Activated T-helper 9 cell treated with anti-CD3 and anti-CD28 coated beads, Interleukin-2, amount 50 U/mL, for 16 hours (primary cell): ENCODE results near the gene CNTROB.

Experiments used
- DNase-seq: peaks from one replicate; pipeline ENCODE4 v3.0.0-alpha.2; 2020; ENCODE audit warnings: low read depth

Gene CNTROB, protein sequence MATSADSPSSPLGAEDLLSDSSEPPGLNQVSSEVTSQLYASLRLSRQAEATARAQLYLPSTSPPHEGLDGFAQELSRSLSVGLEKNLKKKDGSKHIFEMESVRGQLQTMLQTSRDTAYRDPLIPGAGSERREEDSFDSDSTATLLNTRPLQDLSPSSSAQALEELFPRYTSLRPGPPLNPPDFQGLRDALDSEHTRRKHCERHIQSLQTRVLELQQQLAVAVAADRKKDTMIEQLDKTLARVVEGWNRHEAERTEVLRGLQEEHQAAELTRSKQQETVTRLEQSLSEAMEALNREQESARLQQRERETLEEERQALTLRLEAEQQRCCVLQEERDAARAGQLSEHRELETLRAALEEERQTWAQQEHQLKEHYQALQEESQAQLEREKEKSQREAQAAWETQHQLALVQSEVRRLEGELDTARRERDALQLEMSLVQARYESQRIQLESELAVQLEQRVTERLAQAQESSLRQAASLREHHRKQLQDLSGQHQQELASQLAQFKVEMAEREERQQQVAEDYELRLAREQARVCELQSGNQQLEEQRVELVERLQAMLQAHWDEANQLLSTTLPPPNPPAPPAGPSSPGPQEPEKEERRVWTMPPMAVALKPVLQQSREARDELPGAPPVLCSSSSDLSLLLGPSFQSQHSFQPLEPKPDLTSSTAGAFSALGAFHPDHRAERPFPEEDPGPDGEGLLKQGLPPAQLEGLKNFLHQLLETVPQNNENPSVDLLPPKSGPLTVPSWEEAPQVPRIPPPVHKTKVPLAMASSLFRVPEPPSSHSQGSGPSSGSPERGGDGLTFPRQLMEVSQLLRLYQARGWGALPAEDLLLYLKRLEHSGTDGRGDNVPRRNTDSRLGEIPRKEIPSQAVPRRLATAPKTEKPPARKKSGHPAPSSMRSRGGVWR

DNA sequence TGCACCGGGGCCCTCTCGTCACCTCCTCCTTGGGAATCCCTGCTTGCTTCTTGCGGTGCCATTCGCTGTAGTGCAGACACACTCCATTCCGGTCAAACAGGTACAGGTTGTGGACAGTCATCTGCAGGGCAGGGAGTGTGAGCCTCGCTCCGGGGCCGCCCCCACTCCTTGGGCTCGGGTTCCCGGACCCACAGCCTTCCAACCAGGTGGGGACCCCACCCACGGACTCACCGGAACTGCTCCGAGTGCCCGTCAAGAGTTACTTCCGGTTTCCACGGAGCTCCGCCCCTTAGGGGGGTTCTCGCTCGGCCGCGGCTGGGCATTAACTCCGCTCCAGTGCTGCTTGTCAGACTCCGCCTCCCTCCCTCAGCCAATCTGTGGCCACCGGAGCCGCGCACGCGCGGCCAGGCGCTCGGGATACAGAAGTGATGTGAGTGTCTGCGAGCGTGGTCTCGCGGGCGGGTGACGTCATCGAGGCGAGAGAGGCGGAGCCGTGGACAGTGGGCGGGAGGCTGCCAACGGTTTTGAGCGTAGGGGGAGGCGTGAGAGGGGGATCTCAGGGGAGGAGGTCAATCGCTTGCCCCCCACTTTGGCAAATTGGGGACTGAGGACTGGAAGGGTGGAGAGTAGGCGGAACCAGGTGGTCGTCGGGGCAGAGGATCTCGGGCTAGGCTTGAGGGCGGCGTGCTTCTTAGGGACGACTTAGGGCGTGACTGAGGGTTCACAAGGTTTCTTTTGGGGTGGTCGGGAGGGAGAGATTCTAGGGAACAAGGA is at the start of gene CNTROB, which contains the start of gene TRAPPC1:
TSS of gene CNTROB (plus strand) at position 498 of the 774 bp plus-strand sequence. CDS start 874 bp downstream, outside the sequence.
TSS of gene TRAPPC1 (minus strand) at position 238 of the 774 bp plus-strand sequence. CDS start at position 121, 117 bp downstream.
- peak; percentile 99 for DNase-seq

DNA sequence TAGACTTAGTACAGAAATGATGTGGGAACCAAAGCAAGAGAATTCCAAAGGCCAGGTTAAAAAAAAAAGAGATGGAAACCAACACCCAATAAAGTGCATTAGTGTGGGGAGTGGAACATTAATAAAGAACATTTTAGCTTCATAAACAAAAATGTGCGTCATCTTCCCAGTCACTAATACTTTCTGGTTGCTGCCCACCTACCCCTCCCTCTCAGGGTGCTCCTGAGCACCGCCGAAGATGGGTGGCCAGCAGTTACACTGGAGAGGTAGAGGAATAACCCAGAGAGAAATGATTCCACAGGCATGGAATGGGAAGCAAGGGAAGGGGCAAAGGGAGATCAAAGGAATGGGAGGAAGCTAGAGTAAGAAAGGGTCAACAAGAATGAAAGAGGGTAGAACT is 49.4 kb upstream of the CNTROB start:
- DNase-seq: no peak

DNA sequence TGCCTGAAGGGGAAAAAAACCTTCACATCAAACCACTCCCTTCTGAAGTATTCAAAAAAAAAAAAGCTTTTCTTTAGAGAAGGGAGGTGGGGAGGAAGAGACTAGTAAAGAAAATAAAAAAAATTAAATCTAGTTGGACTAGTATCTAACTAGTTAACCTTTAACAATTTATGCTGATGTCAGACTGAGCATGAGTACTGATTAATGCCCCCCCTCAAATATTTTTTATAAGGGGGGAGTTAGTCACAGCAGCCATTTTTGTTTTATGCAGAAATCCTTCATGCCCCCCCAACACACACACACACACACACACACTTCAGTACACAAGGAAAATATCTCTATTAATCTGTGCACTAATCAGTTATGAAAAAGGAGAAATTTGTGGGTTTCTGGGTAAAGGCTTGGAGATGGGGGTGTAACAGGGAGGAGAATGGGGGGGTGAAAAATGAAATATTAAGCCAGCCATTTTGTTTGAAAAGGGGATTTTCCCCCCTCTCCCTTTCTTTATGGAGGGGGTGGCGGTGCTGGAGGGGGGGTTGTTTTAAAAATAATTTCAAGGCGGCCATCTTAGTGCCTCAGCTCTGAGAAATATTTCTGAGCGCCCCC is 48.1 kb upstream of the CNTROB start:
- DNase-seq: no peak

DNA sequence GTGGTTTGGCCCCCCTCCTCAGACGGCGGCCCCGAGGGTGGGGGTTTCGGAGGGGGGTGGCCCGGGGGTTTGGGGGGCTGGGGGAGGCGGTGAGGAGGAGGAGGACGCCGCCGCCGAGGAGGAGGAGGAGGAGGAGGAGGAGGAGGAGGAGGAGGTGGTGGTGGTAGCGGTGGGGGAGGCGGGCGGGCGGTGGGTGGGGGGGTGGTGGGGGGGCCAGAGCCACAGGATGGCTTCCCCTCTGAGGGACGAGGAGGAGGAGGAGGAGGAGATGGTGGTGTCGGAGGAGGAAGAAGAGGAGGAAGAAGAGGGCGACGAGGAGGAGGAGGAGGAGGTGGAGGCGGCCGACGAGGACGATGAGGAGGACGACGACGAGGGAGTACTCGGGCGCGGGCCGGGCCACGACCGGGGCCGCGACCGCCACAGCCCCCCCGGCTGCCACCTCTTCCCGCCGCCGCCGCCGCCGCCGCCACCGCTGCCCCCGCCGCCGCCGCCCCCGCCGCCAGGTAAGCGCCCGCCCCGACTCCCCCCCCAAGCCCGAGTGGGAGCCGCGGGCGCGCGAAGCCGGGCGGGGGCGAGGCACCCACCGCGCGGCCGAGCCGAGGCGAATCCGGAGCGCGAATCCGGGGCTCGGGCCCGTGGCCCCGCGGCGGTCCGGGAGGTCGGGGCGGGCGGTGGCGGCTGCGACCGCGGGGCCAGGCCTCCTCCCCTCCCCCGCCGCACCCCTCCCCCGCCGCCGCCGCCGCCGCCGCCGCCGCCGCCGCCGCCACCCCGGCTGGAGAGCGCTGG is 47.2 kb upstream of the CNTROB start:
- DNase-seq: peak; percentile 34

DNA sequence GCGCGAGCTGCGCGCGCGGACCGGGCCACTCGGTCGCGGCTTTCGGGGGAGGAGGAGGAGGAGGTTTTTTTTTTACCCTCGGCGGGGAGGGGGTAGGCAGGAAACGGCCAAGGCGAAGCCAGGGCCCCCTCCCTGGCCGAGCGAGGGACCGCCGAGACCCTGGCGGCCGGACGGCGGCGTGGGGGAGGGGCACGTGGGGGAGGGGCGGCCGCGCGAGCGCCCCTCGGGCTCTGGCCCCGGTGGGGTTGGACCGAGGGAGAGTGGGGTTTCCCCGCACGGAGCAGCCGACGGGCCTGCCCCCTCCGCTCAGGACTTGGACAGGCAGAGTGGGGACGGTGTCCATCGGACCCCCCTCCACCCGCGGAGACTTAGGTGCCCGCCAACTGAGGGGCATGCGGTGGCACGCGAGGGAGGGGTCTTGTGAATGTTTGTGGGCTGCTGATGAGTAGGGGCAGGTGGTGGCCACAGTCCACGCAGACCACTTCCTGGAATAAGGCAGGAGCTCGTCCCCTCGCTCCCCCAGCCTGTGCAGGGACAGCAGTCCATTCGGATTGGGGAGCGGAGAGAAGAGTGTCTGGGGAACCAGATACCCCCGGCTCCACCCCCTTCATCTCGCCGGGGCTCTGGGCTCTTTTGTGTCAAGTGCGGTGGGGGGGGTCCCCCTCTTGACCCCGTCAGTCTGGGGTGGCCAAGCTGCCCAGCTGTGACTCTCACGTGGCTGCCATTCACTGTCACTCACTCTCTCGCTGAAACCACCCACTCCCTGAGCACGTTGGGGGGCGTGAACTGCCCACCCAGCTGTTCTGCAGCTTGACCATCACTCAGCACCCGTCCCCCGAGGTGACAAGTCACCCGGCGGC is 46.4 kb upstream of the CNTROB start:
- DNase-seq: peak; percentile 31

DNA sequence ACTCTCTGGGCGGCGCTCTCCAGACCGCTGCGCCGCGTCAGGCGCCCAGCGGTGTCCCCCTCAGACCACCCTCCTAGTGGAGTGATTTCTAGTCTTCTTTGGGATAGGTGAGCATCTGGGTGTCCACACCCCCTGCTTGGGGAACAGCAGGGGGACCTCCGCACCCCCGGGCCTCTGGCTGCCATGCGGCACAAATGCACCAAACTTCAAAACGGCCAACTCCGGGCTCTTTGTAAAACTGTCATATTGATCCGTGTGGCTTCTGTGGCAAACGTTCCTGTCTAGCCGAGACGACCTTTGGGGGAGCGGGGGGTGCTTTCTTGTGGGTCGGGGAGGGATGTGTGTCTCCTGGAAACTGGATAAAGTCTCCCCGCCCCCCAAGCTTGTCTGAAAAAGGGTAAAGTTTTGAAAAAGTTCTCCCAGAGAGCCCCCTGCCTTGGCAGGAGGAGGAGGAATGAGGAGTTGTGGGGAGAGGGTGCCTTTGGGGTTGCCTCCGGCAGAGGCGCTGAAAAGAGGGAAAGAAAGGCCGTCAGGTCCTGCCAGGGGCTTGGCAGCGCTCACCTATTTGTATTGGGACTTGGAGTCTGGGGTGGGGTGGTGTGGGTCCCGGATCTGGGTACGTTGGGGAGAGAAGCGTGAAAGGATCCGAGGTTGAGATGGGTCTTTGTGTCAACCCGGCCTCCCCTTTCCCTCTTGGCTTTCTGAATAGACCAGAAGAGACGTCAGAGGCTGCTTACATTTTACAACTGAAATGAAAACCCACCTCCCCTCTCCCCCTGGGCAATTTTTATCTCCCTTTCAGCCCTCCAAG is 45.6 kb upstream of the CNTROB start:
- peak; percentile 37 for DNase-seq

DNA sequence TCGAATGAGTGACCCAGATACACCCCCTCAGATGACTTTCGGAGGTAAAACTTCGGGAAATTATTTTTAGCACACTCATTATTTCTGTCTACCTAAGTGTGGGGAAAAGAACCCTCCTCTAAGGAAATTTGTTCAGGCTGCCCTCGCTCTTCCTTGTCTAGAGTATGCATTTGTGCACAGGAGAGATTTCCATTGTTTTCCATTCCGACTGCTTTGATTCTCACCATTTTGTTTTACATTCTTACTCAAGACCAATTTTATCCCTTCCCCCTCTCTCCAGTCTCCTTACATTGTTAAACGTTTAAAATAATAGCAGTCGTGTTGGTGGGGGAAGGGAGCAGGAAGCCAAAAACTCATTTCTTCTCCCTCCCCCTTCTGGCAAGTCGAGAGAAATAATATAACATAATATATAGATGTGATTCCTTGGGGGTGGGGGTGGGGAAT is 44.9 kb upstream of the CNTROB start:
- DNase-seq: no peak

DNA sequence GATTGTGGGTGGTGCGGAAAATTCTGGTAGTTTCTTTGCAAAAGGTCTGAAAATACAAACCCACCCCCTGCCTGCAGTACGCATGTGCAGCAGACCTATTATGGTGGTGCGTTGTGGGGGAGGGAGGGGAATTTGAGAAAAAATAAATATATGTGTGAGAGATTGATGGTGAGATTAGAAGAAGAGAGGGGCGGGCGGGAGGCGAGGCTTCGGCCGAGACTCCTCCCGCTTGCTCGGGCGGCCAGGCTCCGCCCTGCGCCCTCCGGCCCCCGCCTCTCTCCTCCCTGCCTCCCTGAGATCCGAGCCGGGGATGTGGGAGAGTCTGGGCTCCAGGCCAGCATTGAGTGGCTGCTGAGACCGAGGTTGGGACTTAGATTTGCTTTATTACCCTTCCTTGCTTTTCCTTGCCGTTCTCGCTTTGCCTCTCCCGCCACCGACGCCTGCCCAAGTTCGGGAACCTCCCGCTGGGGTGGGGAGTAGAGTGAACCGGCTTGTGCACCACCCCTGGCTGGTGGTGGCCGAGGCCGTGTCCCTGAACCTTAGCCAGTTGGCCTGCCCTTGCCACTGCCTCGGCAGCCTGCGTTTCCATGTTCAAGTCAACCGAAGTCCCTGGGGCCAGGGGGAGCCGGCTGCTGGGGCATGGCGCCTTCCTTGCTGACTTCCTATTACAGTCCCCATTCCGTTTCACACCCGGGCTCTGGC is 44.4 kb upstream of the CNTROB start:
- DNase-seq: peak; percentile 78

DNA sequence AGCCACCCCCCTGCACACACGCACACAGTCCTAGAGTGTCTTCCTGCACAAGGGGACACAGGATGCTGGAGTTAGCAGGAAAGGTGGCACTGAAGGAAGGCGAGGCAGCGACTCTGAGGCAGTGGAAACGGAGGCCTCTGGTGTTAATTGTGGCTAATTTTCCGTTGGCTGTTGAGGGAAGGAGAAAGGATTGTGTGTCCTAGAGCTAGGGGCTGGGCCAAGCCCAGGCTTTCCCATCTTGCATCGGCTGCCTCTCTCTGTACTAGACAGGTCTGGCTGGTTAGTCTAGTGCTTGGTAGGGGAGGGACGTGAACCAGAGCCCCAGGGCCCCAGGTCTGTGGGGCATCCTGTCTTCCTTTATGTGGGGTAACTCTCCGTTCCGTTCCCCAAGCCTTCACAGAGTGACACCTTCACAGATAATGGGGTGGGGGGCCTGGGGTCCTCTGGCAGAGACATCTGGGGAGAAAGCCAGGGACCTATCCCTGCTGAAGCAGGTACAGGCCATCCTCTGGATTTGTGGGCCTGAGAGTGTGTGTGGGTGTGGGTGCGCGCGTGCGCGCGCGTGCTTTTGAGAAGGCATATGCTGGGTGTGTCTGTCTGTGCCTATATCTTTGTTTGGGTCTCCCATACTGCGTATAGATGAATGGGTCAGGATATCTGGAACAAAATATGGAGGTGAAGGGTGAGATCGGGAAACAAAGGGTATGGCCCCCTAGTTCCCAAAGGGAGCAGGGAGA is 43.7 kb upstream of the CNTROB start, which contains the start of gene CHD3:
TSS of gene CHD3 (plus strand) at position 606 of the 737 bp plus-strand sequence. CDS start 212 bp downstream, outside the sequence.
- DNase-seq: peak; percentile 39

DNA sequence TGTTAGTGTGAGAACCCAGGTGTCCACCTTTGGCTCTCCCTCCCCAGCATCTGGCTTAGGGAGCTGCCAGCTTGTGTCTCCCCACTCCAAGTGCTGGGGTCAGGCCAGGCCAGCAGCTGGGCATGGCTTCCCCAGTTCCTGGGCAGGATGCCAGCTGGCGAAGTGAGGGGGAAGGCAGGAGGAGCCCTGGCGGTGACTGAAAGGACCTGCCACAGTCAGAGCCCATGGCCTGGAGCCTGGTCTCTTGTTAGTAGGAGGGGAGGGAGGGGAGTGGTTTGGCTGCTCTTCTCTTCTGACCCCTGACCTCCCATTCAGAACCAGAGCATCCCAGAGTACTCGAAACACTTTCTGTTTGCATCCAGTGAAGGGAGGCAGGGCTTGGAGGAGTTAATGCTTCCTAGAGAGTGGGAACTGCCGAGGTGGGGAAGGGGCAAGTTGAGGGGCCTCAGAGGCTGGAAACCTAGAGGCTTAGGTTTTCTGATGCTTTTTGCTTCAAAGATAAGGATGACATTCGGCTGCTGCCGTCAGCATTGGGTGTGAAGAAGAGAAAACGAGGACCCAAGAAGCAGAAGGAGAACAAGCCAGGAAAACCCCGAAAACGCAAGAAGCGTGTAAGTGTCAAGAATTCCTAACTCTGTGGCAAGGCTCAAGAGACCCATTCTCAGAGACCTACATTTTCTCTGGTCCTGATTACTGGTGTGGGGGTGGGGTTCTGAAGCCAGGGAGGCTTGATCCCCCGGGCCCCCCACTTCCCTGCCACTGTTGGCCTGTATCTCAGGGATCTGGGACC is 42.6 kb upstream of the CNTROB start:
- no peak for DNase-seq

DNA sequence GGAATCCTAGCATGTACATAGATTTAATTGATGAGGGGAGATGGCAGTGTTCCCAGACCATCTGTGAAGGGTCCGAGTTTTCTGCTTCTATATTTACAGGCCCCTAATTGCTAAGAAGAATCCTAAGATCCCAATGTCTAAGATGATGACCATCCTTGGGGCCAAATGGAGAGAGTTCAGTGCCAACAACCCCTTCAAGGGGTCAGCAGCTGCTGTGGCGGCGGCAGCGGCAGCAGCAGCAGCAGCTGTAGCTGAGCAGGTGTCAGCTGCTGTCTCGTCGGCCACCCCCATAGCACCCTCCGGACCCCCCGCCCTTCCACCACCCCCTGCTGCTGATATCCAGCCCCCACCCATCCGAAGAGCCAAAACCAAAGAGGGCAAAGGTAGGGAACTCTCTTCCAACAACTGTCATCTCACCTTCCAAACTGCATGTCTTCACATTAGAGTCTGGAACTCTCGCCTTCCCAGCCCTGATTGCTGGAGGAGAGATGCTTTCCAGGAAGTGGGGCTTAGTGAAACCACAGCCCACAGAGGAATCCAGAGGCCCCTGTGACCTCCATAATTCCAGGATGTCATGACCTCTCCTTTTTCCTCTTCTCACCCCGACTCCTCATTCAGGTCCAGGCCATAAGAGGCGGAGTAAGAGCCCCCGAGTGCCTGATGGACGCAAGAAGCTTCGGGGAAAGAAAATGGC is 38.7 kb upstream of the CNTROB start:
- no peak for DNase-seq

DNA sequence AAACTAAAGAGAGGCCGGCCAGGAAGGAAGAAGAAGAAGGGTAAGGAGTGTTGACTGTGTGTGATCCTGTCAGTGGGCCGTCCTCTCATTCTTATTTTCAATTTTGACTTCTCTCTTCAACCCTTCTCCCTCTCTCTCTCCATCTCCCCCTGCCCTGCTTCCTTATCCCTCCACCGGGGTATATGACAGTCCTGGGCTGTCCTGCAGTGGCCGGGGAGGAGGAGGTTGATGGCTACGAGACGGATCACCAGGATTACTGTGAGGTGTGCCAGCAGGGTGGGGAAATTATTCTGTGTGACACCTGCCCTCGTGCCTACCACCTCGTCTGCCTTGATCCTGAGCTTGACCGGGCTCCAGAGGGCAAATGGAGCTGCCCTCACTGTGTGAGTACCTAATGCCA is 37.8 kb upstream of the CNTROB start:
- no peak for DNase-seq

DNA sequence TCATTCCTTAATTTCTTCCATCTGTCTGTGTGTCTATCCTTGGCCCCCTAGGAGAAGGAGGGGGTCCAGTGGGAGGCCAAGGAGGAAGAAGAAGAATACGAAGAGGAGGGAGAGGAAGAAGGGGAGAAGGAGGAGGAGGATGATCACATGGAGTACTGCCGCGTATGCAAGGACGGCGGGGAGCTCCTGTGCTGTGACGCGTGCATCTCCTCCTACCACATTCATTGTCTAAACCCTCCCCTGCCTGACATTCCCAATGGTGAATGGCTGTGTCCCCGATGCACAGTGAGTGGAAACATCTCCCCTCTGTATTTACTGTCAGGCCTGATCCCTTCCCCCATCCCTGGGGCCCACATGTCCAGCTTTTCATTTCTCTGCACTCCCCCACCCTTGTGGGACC is 37.1 kb upstream of the CNTROB start:
- DNase-seq: no peak

DNA sequence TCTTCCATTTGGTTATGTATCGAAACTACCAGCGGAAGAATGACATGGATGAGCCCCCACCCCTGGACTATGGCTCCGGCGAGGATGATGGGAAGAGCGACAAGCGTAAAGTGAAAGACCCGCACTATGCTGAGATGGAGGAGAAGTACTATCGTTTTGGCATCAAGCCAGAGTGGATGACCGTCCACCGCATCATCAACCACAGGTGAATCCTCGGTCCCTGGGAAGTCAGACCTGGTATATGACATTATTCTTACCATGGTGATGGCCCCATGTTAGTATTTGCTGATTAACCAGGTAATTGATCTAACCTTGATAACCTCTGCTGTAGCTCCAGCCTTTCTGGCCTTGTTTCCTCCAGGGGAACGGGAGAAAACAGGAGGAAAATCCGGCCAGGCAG is 34.9 kb upstream of the CNTROB start:
- DNase-seq: no peak

DNA sequence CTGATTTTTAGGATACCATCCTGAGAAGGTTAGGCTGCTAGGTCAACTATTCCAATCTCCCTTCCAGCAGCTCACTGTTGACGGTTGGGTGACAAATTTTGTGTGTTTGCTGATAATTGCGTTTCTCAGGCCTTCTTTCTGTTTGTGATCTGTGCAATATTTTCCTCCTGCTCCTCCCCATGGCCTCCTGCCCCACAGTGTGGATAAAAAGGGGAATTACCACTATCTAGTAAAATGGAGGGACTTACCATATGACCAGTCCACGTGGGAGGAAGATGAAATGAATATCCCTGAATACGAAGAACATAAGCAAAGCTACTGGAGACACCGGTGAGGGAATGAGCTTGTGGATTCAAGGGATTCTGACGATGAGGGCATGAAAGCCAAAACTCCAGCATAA is 34.2 kb upstream of the CNTROB start:
- DNase-seq: no peak
